GM10266 (cell line): ENCODE data around the gene GXYLT1.

Experiments used
- DNase-seq: peaks from one replicate; pipeline ENCODE4 v3.0.0; 2012; ENCODE audit errors: extremely low spot score
- CTCF ChIP-seq: IDR thresholded peaks from 2 replicates; pipeline ENCODE4 v1.5.1; 2012; ENCODE audit warnings: mild to moderate bottlenecking, low read depth; ENCODE audit not compliant: control insufficient read depth, insufficient read depth; ENCODE audit errors: missing control alignments

GXYLT1 gene

GRCh38 chr12:42130672-42131402 lies 13.8 kb downstream of the GXYLT1 start:
- TF ChIP-seq CTCF, result no peak
- no peak for DNase-seq

GRCh38 chr12:42129595-42130204 lies 15.0 kb downstream of the GXYLT1 start:
- no peak for DNase-seq
- peak; percentile 46 for TF ChIP-seq CTCF

- DNase-seq, result no peak
- TF ChIP-seq CTCF, result no peak
Measured at GRCh38 chr12:42128888-42129287, 15.8 kb downstream of the GXYLT1 start.

- no peak for TF ChIP-seq CTCF
- DNase-seq, result no peak
Measured at GRCh38 chr12:42128327-42128726, 16.3 kb downstream of the GXYLT1 start.

GRCh38 chr12:42126963-42127362 lies 17.7 kb downstream of the GXYLT1 start:
- TF ChIP-seq CTCF, result no peak
- no peak for DNase-seq

- no peak for TF ChIP-seq CTCF
- DNase-seq, result no peak
Measured at GRCh38 chr12:42125388-42125767, 19.3 kb downstream of the GXYLT1 start.

GRCh38 chr12:42124764-42125387 lies 19.8 kb downstream of the GXYLT1 start:
- DNase-seq, result no peak

More at GRCh38 chr12:42124764-42125387, 19.8 kb downstream of the GXYLT1 start:
- no peak for TF ChIP-seq CTCF
